Activated CD4-positive, alpha-beta T cell treated with anti-CD3 and anti-CD28 coated beads, Interleukin-2, amount 50 U/mL, for 16 hours (primary cell): ENCODE data around the gene IKBIP.
A peak's percentile ranks its signal among the peaks of the same experiment; 100 is the strongest.
"Not testable (repeated sequence)": the region's sequence is repeated elsewhere in the genome, so short reads cannot be mapped to it uniquely, and the experiment has no call there.

ENCODE experiments used
- DNase-seq: peaks from one replicate; pipeline ENCODE4 v3.0.0-alpha.2; 2020

IKBIP gene

GRCh38 chr12:98635657-98636323 is 8.8 kb downstream of the IKBIP start:
- DNase-seq, result no peak

GRCh38 chr12:98618952-98619351 is 25.6 kb downstream of the IKBIP start:
- DNase-seq, result no peak

GRCh38 chr12:98612696-98613334 is 31.8 kb downstream of the IKBIP start:
- DNase-seq, result no peak

GRCh38 chr12:98610596-98610995 is 34.0 kb downstream of the IKBIP start:
- no peak for DNase-seq

- no peak for DNase-seq
Observed at GRCh38 chr12:98606359-98606988, 38.1 kb downstream of the IKBIP start.

GRCh38 chr12:98601924-98602323 is 42.7 kb downstream of the IKBIP start:
- DNase-seq, result no peak

- DNase-seq, result not testable (repeated sequence)
Observed at GRCh38 chr12:98597313-98597712, 47.3 kb downstream of the IKBIP start.

- DNase-seq, result peak; percentile 31
Observed at GRCh38 chr12:98595243-98595988, 49.2 kb downstream of the IKBIP start.

GRCh38 chr12:98594050-98594835 is 50.3 kb downstream of the IKBIP start:
- no peak for DNase-seq

- peak; percentile 97 for DNase-seq
Observed at GRCh38 chr12:98593351-98594049, 51.1 kb downstream of the IKBIP start, which contains the start of gene SLC25A3. TSS of gene SLC25A3 (plus strand) at chr12:98593686. CDS start at chr12:98593979, 293 bp downstream.

GRCh38 chr12:98592825-98593322 is 51.7 kb downstream of the IKBIP start:
- DNase-seq, result peak; percentile 34

GRCh38 chr12:98591209-98591608 is 53.4 kb downstream of the IKBIP start:
- no peak for DNase-seq

GRCh38 chr12:98587084-98587483 is 57.5 kb downstream of the IKBIP start:
- no peak for DNase-seq

GRCh38 chr12:98582093-98582492 is 62.5 kb downstream of the IKBIP start:
- DNase-seq, result no peak

GRCh38 chr12:98581101-98581500 is 63.5 kb downstream of the IKBIP start:
- DNase-seq, result no peak

- DNase-seq, result no peak
Observed at GRCh38 chr12:98580695-98581094, 63.9 kb downstream of the IKBIP start.

- DNase-seq, result no peak
Observed at GRCh38 chr12:98579835-98580234, 64.8 kb downstream of the IKBIP start.

- no peak for DNase-seq
Observed at GRCh38 chr12:98579347-98579746, 65.2 kb downstream of the IKBIP start.

GRCh38 chr12:98578821-98579220 is 65.8 kb downstream of the IKBIP start:
- no peak for DNase-seq

- DNase-seq, result no peak
Observed at GRCh38 chr12:98578392-98578791, 66.2 kb downstream of the IKBIP start.

- DNase-seq, result not testable (repeated sequence)
Observed at GRCh38 chr12:98576795-98577194, 67.8 kb downstream of the IKBIP start.

GRCh38 chr12:98575013-98575412 is 69.6 kb downstream of the IKBIP start:
- DNase-seq, result no peak
